Neural cell (in vitro differentiated cells): ENCODE results near the gene ASIC1. TPM values are rescaled to one million over a fixed set of nuclear protein-coding genes. Genes with fewer than 3 reads are reported as not detected.
A peak's percentile ranks its signal among the peaks of the same experiment; 100 is the strongest.

Experiments
- H2AFZ ChIP-seq: fragments of 200-600, 300-800 bp; sonication (generic), shearing (Covaris generic); 2 replicates; pipeline ENCODE4 v1.6.0; 2014; ENCODE audit warnings: low read depth, mild to moderate bottlenecking, antibody characterized with exemption, low read length, moderate library complexity
- H3F3A ChIP-seq: fragments of 200-600 bp; shearing (Covaris generic); 2 replicates; pipeline ENCODE4 v1.6.1; 2016; ENCODE audit warnings: mild to moderate bottlenecking, moderate library complexity, mixed read lengths, antibody characterized with exemption, low read length; ENCODE audit not compliant: insufficient read depth, poor library complexity, severe bottlenecking
- H3K27ac ChIP-seq: fragments of 200-600, 300-800 bp; sonication (generic), shearing (Covaris generic); 2 replicates; pipeline ENCODE4 v1.5.1; 2014; ENCODE audit warnings: mild to moderate bottlenecking, low read length, moderate library complexity
- H3K27me3 ChIP-seq: fragments of 300-800, 200-600 bp; sonication (generic), shearing (Covaris generic); 2 replicates; pipeline ENCODE4 v1.6.0; 2014; ENCODE audit warnings: mild to moderate bottlenecking, low read depth, low read length, moderate library complexity; ENCODE audit not compliant: insufficient read depth
- H3K36me3 ChIP-seq: fragments of 300-800, 200-600 bp; sonication (generic), shearing (Covaris generic); 2 replicates; pipeline ENCODE4 v1.5.1; 2014; ENCODE audit warnings: mild to moderate bottlenecking, antibody characterized with exemption, low read length, moderate library complexity; ENCODE audit not compliant: insufficient read depth
- H3K4me2 ChIP-seq: fragments of 300-800, 200-600 bp; sonication (generic), shearing (Covaris generic); 2 replicates; pipeline ENCODE4 v1.6.0; 2014; ENCODE audit warnings: mild to moderate bottlenecking, low read length
- H3K4me3 ChIP-seq: fragments of 300-800, 200-600 bp; sonication (generic), shearing (Covaris generic); 2 replicates; pipeline ENCODE4 v1.5.1; 2014; ENCODE audit warnings: mild to moderate bottlenecking, low read length, moderate library complexity
- H3K79me2 ChIP-seq: fragments of 200-600 bp; shearing (Covaris generic); replicated peaks from 2 replicates; pipeline ENCODE4 v1.6.0; 2014; ENCODE audit warnings: mild to moderate bottlenecking, low read length, moderate library complexity; ENCODE audit not compliant: insufficient read depth
- H3K9ac ChIP-seq: fragments of 300-800, 200-600 bp; sonication (generic), shearing (Covaris generic); 2 replicates; pipeline ENCODE4 v1.6.1; 2016; ENCODE audit warnings: mild to moderate bottlenecking, low read length, mixed read lengths
- H3K9me2 ChIP-seq: fragments of 200-600 bp; shearing (Covaris generic); 2 replicates; pipeline ENCODE4 v1.6.1; 2016; ENCODE audit warnings: mild to moderate bottlenecking, low read length, mixed read lengths; ENCODE audit not compliant: insufficient read depth
- H3K9me3 ChIP-seq: fragments of 200-600, 300-800 bp; sonication (generic), shearing (Covaris generic); 2 replicates; pipeline ENCODE4 v1.6.1; 2016; ENCODE audit warnings: mild to moderate bottlenecking, mixed run types, low read length, moderate library complexity, mixed read lengths
- H4K20me1 ChIP-seq: fragments of 200-600 bp; shearing (Covaris generic); 2 replicates; pipeline ENCODE4 v1.6.1; 2016; ENCODE audit warnings: mild to moderate bottlenecking, mixed run types; ENCODE audit not compliant: insufficient read depth
- CTCF ChIP-seq: fragments of 450-650 bp; IDR thresholded peaks from 2 replicates; pipeline ENCODE4 v1.5.1; 2014; ENCODE audit warnings: antibody characterized with exemption, mild to moderate bottlenecking, moderate library complexity; ENCODE audit not compliant: poor library complexity, severe bottlenecking
- EP300 ChIP-seq: fragments of 450-650 bp; conservative IDR thresholded peaks from 2 replicates; pipeline ENCODE4 v1.6.1; 2014; ENCODE audit warnings: antibody characterized with exemption, mild to moderate bottlenecking, moderate library complexity; ENCODE audit not compliant: poor library complexity, severe bottlenecking
- EZH2 ChIP-seq: fragments of 200-600, 300-800 bp; shearing (Covaris generic), sonication (generic); IDR thresholded peaks from 2 replicates; pipeline ENCODE4 v1.6.1; 2014; ENCODE audit warnings: antibody characterized with exemption, low read length, borderline replicate concordance, mild to moderate bottlenecking; ENCODE audit not compliant: insufficient read depth, poor library complexity, severe bottlenecking
- MXI1 ChIP-seq: fragments of 450-650 bp; conservative IDR thresholded peaks from 2 replicates; pipeline ENCODE4 v1.6.1; 2014; ENCODE audit warnings: antibody characterized with exemption, mild to moderate bottlenecking; ENCODE audit not compliant: poor library complexity, severe bottlenecking
- POLR2AphosphoS5 ChIP-seq: IDR thresholded peaks from 2 replicates; pipeline ENCODE4 v1.6.1; 2012
- RAD21 ChIP-seq: fragments of 450-650 bp; conservative IDR thresholded peaks from 2 replicates; pipeline ENCODE4 v1.6.1; 2014; ENCODE audit warnings: antibody characterized with exemption, mild to moderate bottlenecking, moderate library complexity
- SMC3 ChIP-seq: fragments of 450-650 bp; conservative IDR thresholded peaks from 2 replicates; pipeline ENCODE4 v1.6.1; 2014; ENCODE audit warnings: antibody characterized with exemption, mild to moderate bottlenecking, moderate library complexity; ENCODE audit not compliant: poor library complexity
- TAF1 ChIP-seq: IDR thresholded peaks from 2 replicates; pipeline ENCODE4 v1.6.1; 2012; ENCODE audit warnings: low read depth
- polyA plus RNA-seq: library from polyadenylated mRNA; depleted of rRNA; stranded (reverse); fragments of >200 nt; gene quantifications from 2 replicates; pipeline ENCODE4 v1.2.3, GENCODE V29; 2014
- TF ChIP-seq, protein P1 (sequence below): IDR thresholded peaks from 2 replicates; pipeline ENCODE4 v1.6.1; 2012; ENCODE audit warnings: borderline replicate concordance

The ASIC1 gene
- polyA plus RNA-seq, 1 donor from 2014 or later, result 8.0 TPM

GRCh38 chr12:50111395-50111692 lies 53.9 kb downstream of the ASIC1 start:
- Histone ChIP-seq H2AFZ (peak overlapping the region; percentile 96), H3K4me2 (no peak overlapping the region), H3K4me3 (peak overlapping the region; percentile 61), H3F3A (no peaks in the 10 kb centered on the region), H3K27ac (peak overlapping the region; percentile 68), H3K9me2 (no peaks in the 10 kb centered on the region), H3K9ac (peak overlapping the region; percentile 64), H3K9me3 (no peaks in the 10 kb centered on the region), H4K20me1 (no peaks in the 10 kb centered on the region), H3K36me3 (no peaks in the 10 kb centered on the region), H3K27me3 (no peaks in the 10 kb centered on the region), H3K79me2 (peaks cover 4% of the 10 kb centered on the region)
- TF ChIP-seq, protein P1, sequence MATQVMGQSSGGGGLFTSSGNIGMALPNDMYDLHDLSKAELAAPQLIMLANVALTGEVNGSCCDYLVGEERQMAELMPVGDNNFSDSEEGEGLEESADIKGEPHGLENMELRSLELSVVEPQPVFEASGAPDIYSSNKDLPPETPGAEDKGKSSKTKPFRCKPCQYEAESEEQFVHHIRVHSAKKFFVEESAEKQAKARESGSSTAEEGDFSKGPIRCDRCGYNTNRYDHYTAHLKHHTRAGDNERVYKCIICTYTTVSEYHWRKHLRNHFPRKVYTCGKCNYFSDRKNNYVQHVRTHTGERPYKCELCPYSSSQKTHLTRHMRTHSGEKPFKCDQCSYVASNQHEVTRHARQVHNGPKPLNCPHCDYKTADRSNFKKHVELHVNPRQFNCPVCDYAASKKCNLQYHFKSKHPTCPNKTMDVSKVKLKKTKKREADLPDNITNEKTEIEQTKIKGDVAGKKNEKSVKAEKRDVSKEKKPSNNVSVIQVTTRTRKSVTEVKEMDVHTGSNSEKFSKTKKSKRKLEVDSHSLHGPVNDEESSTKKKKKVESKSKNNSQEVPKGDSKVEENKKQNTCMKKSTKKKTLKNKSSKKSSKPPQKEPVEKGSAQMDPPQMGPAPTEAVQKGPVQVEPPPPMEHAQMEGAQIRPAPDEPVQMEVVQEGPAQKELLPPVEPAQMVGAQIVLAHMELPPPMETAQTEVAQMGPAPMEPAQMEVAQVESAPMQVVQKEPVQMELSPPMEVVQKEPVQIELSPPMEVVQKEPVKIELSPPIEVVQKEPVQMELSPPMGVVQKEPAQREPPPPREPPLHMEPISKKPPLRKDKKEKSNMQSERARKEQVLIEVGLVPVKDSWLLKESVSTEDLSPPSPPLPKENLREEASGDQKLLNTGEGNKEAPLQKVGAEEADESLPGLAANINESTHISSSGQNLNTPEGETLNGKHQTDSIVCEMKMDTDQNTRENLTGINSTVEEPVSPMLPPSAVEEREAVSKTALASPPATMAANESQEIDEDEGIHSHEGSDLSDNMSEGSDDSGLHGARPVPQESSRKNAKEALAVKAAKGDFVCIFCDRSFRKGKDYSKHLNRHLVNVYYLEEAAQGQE, result no peak

GRCh38 chr12:50111693-50112455 lies 54.5 kb downstream of the ASIC1 start, which contains the start of gene COX14:
COX14 (plus strand) TSS chr12:50112236; CDS start chr12:50120044, 7,808 bp downstream.
- Histone ChIP-seq H3K9ac (peak within 1 kb of the TSS; percentile 85), H2AFZ (peak within 1 kb of the TSS; percentile 96), H3K9me2 (no peaks in the 10 kb centered on the region), H3K27me3 (no peaks in the 10 kb centered on the region), H3K27ac (peak within 1 kb of the TSS; percentile 92), H4K20me1 (no peaks in the 10 kb centered on the region), H3K9me3 (no peaks in the 10 kb centered on the region), H3K4me3 (peak within 1 kb of the TSS; percentile 75), H3F3A (no peaks in the 10 kb centered on the region), H3K36me3 (no peaks in the 10 kb centered on the region), H3K79me2 (peaks cover 4% of the 10 kb centered on the region), H3K4me2 (peak within 1 kb of the TSS; percentile 59)
- TF ChIP-seq MXI1, result peak; percentile 94
- TF ChIP-seq, protein P1, result peak; percentile 87
- peak; percentile 49 for TF ChIP-seq EP300
- TF ChIP-seq EZH2, result no peak
- TF ChIP-seq SMC3, result peak; percentile 75
- peak; percentile 86 for TF ChIP-seq TAF1
- peak; percentile 59 for TF ChIP-seq RAD21
- TF ChIP-seq CTCF, result peak; percentile 100
- peak; percentile 97 for TF ChIP-seq POLR2AphosphoS5
